Central memory CD8-positive, alpha-beta T cell (primary cell): ENCODE measurements around the gene BMP3.

Experiments used
- ATAC-seq: fragments of 150-1000 bp; cut with Tn5 transposase; replicated peaks from 2 replicates; pipeline ENCODE4 v1.10.0; 2022; ENCODE audit warnings: mild to moderate bottlenecking, moderate FRiP score, moderate number of reproducible peaks; ENCODE audit not compliant: poor library complexity, severe bottlenecking; ENCODE audit errors: extremely low read depth
- DNase-seq, 2 donors: peaks; one replicate each; pipeline ENCODE4 v3.0.0; 2021; ENCODE audit warnings: low spot score in 2 of 2
- H3K27ac Mint-ChIP-seq: one replicate; pipeline ENCODE4 v1.8.0; 2022; ENCODE audit warnings: low read depth, mild to moderate bottlenecking, moderate library complexity, mixed read lengths
- H3K27me3 Mint-ChIP-seq: one replicate; pipeline ENCODE4 v1.8.0; 2022; ENCODE audit warnings: mixed read lengths
- H3K36me3 Mint-ChIP-seq: one replicate; pipeline ENCODE4 v1.8.0; 2022; ENCODE audit warnings: mild to moderate bottlenecking, moderate library complexity, mixed read lengths; ENCODE audit not compliant: insufficient read depth
- H3K4me1 Mint-ChIP-seq: one replicate; pipeline ENCODE4 v1.8.0; 2022; ENCODE audit warnings: mixed read lengths
- H3K4me3 Mint-ChIP-seq: one replicate; pipeline ENCODE4 v1.8.0; 2022; ENCODE audit warnings: mild to moderate bottlenecking, moderate library complexity, mixed read lengths
- H3K9me3 Mint-ChIP-seq: one replicate; pipeline ENCODE4 v1.8.0; 2022; ENCODE audit warnings: mixed read lengths

Gene BMP3

GRCh38 chr4:81052119-81053068 lies 21.9 kb downstream of the BMP3 start:
- H3K36me3 Mint-ChIP-seq: no peaks in the 10 kb centered on the region
- ATAC-seq (no peak), DNase-seq (no peak)
- H3K9me3 Mint-ChIP-seq: no peaks in the 10 kb centered on the region
- H3K4me1 Mint-ChIP-seq: no peaks in the 10 kb centered on the region
- no peak overlapping the region for H3K27ac Mint-ChIP-seq
- H3K27me3 Mint-ChIP-seq: peaks cover 25% of the 10 kb centered on the region
- no peak overlapping the region for H3K4me3 Mint-ChIP-seq

DNA sequence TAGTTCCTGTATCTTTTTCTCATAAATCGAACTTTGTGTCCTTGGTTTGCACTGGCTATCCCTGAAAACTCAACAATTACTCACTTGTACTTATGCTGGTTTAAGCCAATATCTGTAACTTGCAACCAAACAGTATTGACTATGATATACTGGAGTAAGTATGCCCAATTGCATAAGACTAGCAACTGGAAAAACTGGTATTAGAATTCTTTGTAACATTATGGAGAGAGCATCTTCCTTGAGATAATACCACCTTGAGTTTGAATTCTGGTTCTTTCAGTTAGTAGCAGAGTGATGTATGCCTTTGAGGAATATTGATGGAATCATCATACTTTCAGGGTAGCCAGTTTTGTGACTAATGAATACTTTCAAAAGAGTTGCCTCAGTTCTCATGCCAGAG lies 28.1 kb downstream of the BMP3 start:
- no peaks in the 10 kb centered on the region for H3K4me1 Mint-ChIP-seq
- no peaks in the 10 kb centered on the region for H3K9me3 Mint-ChIP-seq
- no peak for DNase-seq
- H3K27ac Mint-ChIP-seq: no peak overlapping the region
- H3K36me3 Mint-ChIP-seq: no peaks in the 10 kb centered on the region
- no peak overlapping the region for H3K4me3 Mint-ChIP-seq
- ATAC-seq: no peak
- peaks cover 44% of the 10 kb centered on the region for H3K27me3 Mint-ChIP-seq

- no peaks in the 10 kb centered on the region for H3K36me3 Mint-ChIP-seq
- no peaks in the 10 kb centered on the region for H3K4me1 Mint-ChIP-seq
- peaks cover 29% of the 10 kb centered on the region for H3K27me3 Mint-ChIP-seq
- H3K4me3 Mint-ChIP-seq: no peak overlapping the region
- no peak for ATAC-seq
- DNase-seq: no peak
- no peak overlapping the region for H3K27ac Mint-ChIP-seq
- no peaks in the 10 kb centered on the region for H3K9me3 Mint-ChIP-seq
These were observed 30.3 kb downstream of the BMP3 start for GRCh38 chr4:81060587-81061343.

- no peaks in the 10 kb centered on the region for H3K36me3 Mint-ChIP-seq
- H3K4me3 Mint-ChIP-seq: no peak overlapping the region
These were observed 30.8 kb downstream of the BMP3 start for GRCh38 chr4:81061344-81061730.

GRCh38 chr4:81062001-81062400 lies 31.5 kb downstream of the BMP3 start:
- H3K27ac Mint-ChIP-seq: no peak overlapping the region
- ATAC-seq (no peak), DNase-seq (no peak)
- peaks cover 40% of the 10 kb centered on the region for H3K27me3 Mint-ChIP-seq
- no peak overlapping the region for H3K4me3 Mint-ChIP-seq
- no peaks in the 10 kb centered on the region for H3K9me3 Mint-ChIP-seq
- no peaks in the 10 kb centered on the region for H3K4me1 Mint-ChIP-seq
- no peaks in the 10 kb centered on the region for H3K36me3 Mint-ChIP-seq

More at GRCh38 chr4:81061344-81061730, 30.8 kb downstream of the BMP3 start:
- H3K27ac Mint-ChIP-seq: no peak overlapping the region
- H3K9me3 Mint-ChIP-seq: no peaks in the 10 kb centered on the region
- no peak for ATAC-seq
- no peaks in the 10 kb centered on the region for H3K4me1 Mint-ChIP-seq
- DNase-seq: no peak
- H3K27me3 Mint-ChIP-seq: peaks cover 34% of the 10 kb centered on the region

- no peak overlapping the region for H3K27ac Mint-ChIP-seq
- no peaks in the 10 kb centered on the region for H3K36me3 Mint-ChIP-seq
- DNase-seq: no peak
- no peak overlapping the region for H3K4me3 Mint-ChIP-seq
- H3K4me1 Mint-ChIP-seq: no peaks in the 10 kb centered on the region
- peaks cover 25% of the 10 kb centered on the region for H3K27me3 Mint-ChIP-seq
- no peak for ATAC-seq
- H3K9me3 Mint-ChIP-seq: no peaks in the 10 kb centered on the region
These were observed 34.9 kb downstream of the BMP3 start for GRCh38 chr4:81065446-81065845.

DNA sequence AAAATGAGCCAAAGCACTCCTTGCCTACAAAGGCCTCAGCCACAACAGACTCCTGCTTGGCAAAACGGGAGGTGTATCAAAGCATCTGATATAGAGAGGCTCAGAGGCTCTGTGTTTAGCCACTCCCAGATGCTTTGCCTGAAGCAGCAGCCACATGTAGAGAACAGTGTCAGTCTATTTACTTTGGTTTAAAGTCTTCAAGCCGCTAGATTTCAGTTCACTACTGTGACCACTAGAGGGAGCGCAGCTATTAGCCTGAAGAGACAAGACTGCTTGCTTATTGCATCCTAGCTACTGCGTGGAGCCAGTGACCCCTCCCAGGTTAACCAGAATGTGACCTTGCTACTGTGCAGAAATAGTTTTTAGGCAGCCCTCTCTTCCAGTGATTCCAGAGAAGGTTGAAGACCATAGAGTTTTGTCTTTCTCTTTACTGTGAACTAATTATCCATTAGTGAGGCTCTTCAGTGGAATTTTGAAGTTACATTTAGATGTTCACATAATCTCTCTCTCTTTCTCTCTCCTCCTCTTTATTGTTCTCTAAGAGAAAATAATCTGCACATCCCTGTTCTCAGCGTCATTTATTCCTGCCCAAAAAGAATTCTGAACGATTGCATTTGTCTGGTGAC lies 39.3 kb downstream of the BMP3 start:
- H3K27ac Mint-ChIP-seq: no peak overlapping the region
- DNase-seq: peak; percentile 20 to 41
- H3K4me3 Mint-ChIP-seq: no peak overlapping the region
- H3K36me3 Mint-ChIP-seq: no peaks in the 10 kb centered on the region
- peak; percentile 52 for ATAC-seq
- H3K4me1 Mint-ChIP-seq: no peaks in the 10 kb centered on the region
- H3K27me3 Mint-ChIP-seq: peaks cover 45% of the 10 kb centered on the region
- H3K9me3 Mint-ChIP-seq: no peaks in the 10 kb centered on the region

DNA sequence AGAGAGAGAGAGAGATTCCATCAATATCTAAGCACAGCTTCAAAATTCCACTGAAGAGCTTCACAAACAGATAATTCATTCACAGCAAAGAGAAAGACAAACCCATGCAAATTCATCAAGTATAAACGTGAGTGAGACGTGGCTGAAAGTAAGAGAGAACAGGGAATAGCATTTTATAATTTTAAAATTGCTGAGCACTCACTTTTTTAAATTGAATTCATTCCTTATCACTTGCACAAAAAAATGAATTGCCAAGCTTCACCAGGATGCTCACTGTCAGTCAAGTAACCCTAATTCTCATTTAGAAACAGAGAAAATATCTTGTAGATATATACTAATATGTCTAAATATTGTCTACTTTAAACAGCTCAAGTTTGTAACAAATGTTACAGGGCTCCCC lies 40.5 kb downstream of the BMP3 start:
- DNase-seq: no peak
- H3K27ac Mint-ChIP-seq: no peak overlapping the region
- no peak overlapping the region for H3K4me3 Mint-ChIP-seq
- no peaks in the 10 kb centered on the region for H3K36me3 Mint-ChIP-seq
- no peak for ATAC-seq
- H3K9me3 Mint-ChIP-seq: no peaks in the 10 kb centered on the region
- H3K27me3 Mint-ChIP-seq: peaks cover 45% of the 10 kb centered on the region
- H3K4me1 Mint-ChIP-seq: no peaks in the 10 kb centered on the region

DNA sequence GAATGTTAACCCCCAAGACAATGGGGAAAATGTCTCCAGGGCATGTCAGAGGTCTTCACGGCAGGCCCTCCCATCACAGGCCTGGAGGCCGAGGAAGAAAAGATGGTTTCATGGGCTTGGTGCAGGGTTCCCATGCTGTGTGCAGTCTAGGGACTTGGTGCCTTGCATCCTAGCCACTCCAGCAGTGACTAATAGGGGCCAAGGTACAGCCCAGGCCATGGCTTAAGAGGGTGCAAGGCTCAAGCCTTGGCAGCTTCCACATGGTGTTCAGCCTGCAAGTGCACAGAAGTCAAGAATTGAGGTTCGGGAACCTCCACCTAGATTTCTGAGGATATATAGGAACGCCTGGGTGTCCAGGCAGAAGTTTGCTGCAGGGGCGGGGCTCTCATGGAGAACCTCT lies 50.6 kb downstream of the BMP3 start:
- H3K27ac Mint-ChIP-seq: no peak overlapping the region

GRCh38 chr4:81084029-81084428 lies 53.5 kb downstream of the BMP3 start:
- ATAC-seq: no peak
- no peaks in the 10 kb centered on the region for H3K9me3 Mint-ChIP-seq

More for the DNA sequence above, 50.6 kb downstream of the BMP3 start:
- no peaks in the 10 kb centered on the region for H3K9me3 Mint-ChIP-seq
- peaks cover 47% of the 10 kb centered on the region for H3K27me3 Mint-ChIP-seq
- H3K36me3 Mint-ChIP-seq: no peaks in the 10 kb centered on the region
- ATAC-seq (no peak), DNase-seq (no peak)
- H3K4me3 Mint-ChIP-seq: no peak overlapping the region
- no peaks in the 10 kb centered on the region for H3K4me1 Mint-ChIP-seq

GRCh38 chr4:81084634-81085033 lies 54.1 kb downstream of the BMP3 start:
- Mint-ChIP-seq H3K4me3 (no peak overlapping the region), H3K9me3 (no peaks in the 10 kb centered on the region), H3K27me3 (peaks cover 15% of the 10 kb centered on the region), H3K4me1 (no peaks in the 10 kb centered on the region), H3K36me3 (peaks cover 2% of the 10 kb centered on the region), H3K27ac (no peak overlapping the region)
- ATAC-seq: no peak
- no peak for DNase-seq

More at GRCh38 chr4:81084029-81084428, 53.5 kb downstream of the BMP3 start:
- Mint-ChIP-seq H3K36me3 (no peaks in the 10 kb centered on the region), H3K4me3 (no peak overlapping the region), H3K27me3 (peaks cover 19% of the 10 kb centered on the region), H3K27ac (no peak overlapping the region), H3K4me1 (no peaks in the 10 kb centered on the region)
- no peak for DNase-seq

DNA sequence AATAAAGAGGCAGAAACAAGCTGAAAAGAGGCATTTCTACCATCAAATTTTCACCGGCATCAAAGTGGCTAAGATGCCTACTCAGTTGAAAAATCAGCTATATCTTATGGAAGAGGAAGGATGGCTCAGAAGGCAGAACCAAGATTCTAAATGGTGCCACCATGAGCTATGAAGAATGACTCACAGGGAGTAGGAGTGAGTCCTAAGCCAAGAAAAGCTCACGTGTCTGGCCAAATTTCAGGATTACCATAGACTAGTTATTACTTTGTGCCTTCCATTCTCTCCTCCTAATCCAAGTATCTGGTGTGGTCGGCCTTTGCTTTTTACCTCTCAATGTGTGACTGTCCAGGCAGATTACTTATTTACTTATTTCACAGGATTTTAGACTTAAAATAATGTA lies 54.8 kb downstream of the BMP3 start:
- Mint-ChIP-seq H3K36me3 (peaks cover 2% of the 10 kb centered on the region), H3K4me1 (no peaks in the 10 kb centered on the region), H3K9me3 (no peaks in the 10 kb centered on the region), H3K27me3 (peaks cover 8% of the 10 kb centered on the region), H3K27ac (no peak overlapping the region), H3K4me3 (no peak overlapping the region)
- ATAC-seq (no peak), DNase-seq (no peak)
